HL-60 (cell line): ENCODE measurements around the gene SMCO4.

Experiments
- DNase-seq, 2 experiments: peaks; one replicate each; pipeline ENCODE4 v3.0.0-alpha.2; 2010 to 2020; ENCODE audit warnings: low read depth in 1 of 2, low spot score in 1 of 2
- H3K27ac ChIP-seq: fragments of 250-450 bp; sonication (Bioruptor Pico); replicated peaks from 2 replicates; pipeline ENCODE4 v1.5.1; 2020; ENCODE audit warnings: mild to moderate bottlenecking, moderate library complexity
- H3K27me3 ChIP-seq: fragments of 250-450 bp; sonication (Bioruptor Pico); 2 replicates; pipeline ENCODE4 v1.5.1; 2021; ENCODE audit warnings: mild to moderate bottlenecking, moderate library complexity; ENCODE audit not compliant: insufficient read depth, poor library complexity, severe bottlenecking
- H3K4me3 ChIP-seq: replicated peaks from 2 replicates; pipeline ENCODE4 v1.5.1; 2011; ENCODE audit warnings: mild to moderate bottlenecking, control low read depth, low read length; ENCODE audit not compliant: insufficient read depth
- CTCF ChIP-seq: IDR thresholded peaks from one replicate; pipeline ENCODE4 v1.5.1; 2011; ENCODE audit warnings: low read length, control low read depth, inconsistent platforms; ENCODE audit not compliant: insufficient read depth
- GABPA ChIP-seq: IDR thresholded peaks from 2 replicates; pipeline ENCODE4 v1.6.1; 2012; ENCODE audit warnings: low read depth
- POLR2AphosphoS5 ChIP-seq: IDR thresholded peaks from 2 replicates; pipeline ENCODE4 v1.6.1; 2012; ENCODE audit warnings: low read depth
- REST ChIP-seq: IDR thresholded peaks from 2 replicates; pipeline ENCODE4 v1.6.1; 2012; ENCODE audit warnings: low read depth; ENCODE audit not compliant: insufficient replicate concordance
- SPI1 ChIP-seq: IDR thresholded peaks from 2 replicates; pipeline ENCODE4 v1.6.1; 2012; ENCODE audit warnings: low read depth, mild to moderate bottlenecking, borderline replicate concordance

SMCO4 gene

GRCh38 chr11:93528252-93528651 lies 14.9 kb downstream of the SMCO4 start:
- no peak overlapping the region for H3K27ac ChIP-seq
- H3K27me3 ChIP-seq: no peaks in the 10 kb centered on the region
- no peak for DNase-seq
- no peak for TF ChIP-seq GABPA
- H3K4me3 ChIP-seq: no peak overlapping the region

- H3K27ac ChIP-seq: no peak overlapping the region
- TF ChIP-seq REST (no peak), SPI1 (peak; percentile 67; the same call in 1 of the 2 replicates)
- no peaks in the 10 kb centered on the region for H3K27me3 ChIP-seq
- no peak for DNase-seq
- H3K4me3 ChIP-seq: no peak overlapping the region
Measured at GRCh38 chr11:93526641-93527583, 16.3 kb downstream of the SMCO4 start.

GRCh38 chr11:93526346-93526633 lies 16.9 kb downstream of the SMCO4 start:
- Histone ChIP-seq H3K27me3 (no peaks in the 10 kb centered on the region), H3K4me3 (no peak overlapping the region), H3K27ac (no peak overlapping the region)
- DNase-seq: no peak
- TF ChIP-seq GABPA (no peak), POLR2AphosphoS5 (no peak), SPI1 (no peak), CTCF (no peak), REST (no peak)

GRCh38 chr11:93525601-93526345 lies 17.4 kb downstream of the SMCO4 start:
- no peak overlapping the region for H3K4me3 ChIP-seq
- no peak for TF ChIP-seq REST
- no peak for DNase-seq
- H3K27ac ChIP-seq: no peak overlapping the region
- no peaks in the 10 kb centered on the region for H3K27me3 ChIP-seq
